M059J (cell line): ENCODE data around the gene KDF1. TPM values are rescaled to one million over a fixed set of nuclear protein-coding genes. Genes with fewer than 3 reads are reported as not detected.
A peak's percentile ranks its signal among the peaks of the same experiment; 100 is the strongest.
"Not testable (repeated sequence)": the region's sequence is repeated elsewhere in the genome, so short reads cannot be mapped to it uniquely, and the experiment has no call there.

ENCODE experiments used
- DNase-seq: peaks from one replicate; pipeline ENCODE4 v3.0.0-alpha.2; 2012; ENCODE audit warnings: low read depth
- total RNA-seq: library from RNA; depleted of rRNA; stranded (reverse); fragments of >200 nt; shearing (Covaris generic); gene quantifications from 2 replicates; pipeline ENCODE4 v1.2.3, GENCODE V29; 2014

The KDF1 gene
- total RNA-seq, 1 experiment from 2014 or later: not detected

- DNase-seq: no peak
Observed at GRCh38 chr1:26956321-26956720, 3.9 kb downstream of the KDF1 start.

- DNase-seq: no peak
Observed at GRCh38 chr1:26953374-26953773, 6.9 kb downstream of the KDF1 start.

DNA sequence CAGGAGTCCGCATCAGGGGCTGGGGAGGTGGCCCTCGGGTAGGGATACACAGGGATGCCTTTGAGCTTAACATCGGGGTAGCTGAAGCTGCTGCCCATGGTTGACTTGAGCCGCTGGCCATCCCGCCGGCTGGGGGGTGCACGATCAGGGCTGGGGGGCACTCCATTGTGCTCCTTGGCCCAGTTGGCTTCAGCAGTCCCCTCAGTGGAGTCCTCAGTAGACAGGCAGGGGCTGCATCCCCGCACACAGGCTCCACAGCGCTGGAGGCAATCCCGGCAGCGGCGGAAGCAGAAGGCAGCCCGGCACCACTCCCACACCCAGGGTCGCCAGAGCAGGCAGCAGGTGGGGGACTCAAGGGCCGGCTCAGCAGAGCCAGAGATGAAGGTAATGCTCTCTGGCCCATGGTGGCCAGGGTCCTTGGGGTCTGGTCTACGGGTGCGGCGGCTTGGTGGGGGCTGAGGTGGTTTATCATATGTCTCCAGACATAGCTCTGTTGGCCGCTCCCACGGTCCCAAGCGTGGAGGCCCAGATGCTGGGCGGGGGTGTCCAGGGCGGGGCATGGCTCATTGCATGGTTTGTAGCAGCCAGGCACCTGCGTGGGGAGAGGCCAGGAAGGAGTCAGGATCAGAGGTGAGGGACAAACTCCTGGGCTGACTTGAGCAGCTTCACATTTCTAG, 8.3 kb downstream of the KDF1 start:
- DNase-seq: no peak

DNA sequence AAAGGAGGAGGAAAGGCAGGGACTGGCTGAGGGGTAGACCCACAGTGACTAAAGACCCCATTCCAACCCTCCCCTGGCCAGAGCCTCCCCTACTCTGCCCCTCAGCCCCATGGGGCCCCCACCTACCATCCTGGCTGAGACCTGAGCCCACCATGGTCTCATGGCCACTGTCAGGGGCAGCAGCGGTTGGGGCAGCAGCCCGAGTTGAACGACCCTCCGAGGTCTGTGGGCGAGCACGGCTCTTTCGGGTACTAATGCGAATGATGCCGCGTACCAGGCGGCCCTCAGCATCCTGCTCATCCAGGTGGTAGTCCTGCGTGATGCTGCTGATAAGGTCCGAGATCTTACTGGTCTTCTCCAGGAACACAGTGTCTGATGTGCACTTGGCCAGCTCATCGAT, 9.1 kb downstream of the KDF1 start:
- no peak for DNase-seq

- no peak for DNase-seq
Observed at GRCh38 chr1:26950602-26951001, 9.7 kb downstream of the KDF1 start.

DNA sequence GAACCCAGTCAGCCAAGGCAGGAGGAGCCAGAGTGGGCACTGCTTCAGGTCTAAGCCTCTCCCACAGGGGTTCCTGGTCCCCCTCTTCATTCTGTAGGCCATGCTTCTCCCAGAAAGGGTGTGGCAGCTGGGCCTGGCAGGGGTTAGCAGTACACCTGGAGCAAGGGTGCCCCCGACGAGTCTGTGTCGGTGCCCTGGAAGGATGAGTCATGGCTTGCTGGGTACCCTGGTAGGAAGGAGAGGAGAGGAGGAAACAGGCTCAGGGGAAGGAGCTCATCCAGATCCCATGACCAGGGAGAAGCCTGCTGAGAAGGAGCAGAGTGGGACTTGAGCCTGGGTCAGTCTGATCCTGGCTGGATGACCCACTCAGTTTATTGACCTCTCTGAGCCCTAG, 10.3 kb downstream of the KDF1 start:
- peak; percentile 26 for DNase-seq

DNA sequence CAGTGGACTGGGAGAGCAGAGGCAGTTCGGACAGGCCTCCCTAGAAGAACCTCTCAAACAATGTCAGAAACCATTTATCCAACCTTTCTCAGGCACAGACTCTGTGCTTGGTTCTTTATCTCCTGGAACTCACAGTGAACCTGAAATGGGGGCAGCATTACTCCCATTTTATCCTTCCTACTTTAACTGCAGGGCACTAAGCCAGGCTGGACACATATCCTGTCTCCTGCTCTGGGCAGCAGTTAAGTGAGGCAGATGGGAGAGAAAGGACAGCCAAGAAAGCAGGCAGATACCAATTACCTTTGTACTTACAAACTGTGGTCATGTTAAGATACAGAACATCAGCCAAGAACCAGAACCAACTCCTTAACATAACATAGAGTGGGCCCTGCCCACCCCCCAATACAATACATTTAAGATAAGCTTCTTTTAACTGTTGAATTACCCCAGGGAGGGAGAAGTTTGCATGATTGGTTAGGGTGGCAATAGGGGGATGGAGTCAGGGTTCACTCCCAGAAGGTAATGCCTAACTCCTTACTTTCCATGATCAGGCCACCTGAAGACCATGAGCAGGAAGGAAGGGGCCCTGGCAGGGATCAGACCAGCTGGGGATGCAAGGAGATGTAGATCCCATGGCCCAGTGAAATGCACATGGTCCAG, 10.9 kb downstream of the KDF1 start:
- peak; percentile 37 for DNase-seq

GRCh38 chr1:26948725-26949057, 11.6 kb downstream of the KDF1 start:
- not testable (repeated sequence) for DNase-seq

GRCh38 chr1:26946270-26946669, 14.0 kb downstream of the KDF1 start:
- no peak for DNase-seq

- DNase-seq: no peak
Observed at GRCh38 chr1:26945728-26946127, 14.5 kb downstream of the KDF1 start.

DNA sequence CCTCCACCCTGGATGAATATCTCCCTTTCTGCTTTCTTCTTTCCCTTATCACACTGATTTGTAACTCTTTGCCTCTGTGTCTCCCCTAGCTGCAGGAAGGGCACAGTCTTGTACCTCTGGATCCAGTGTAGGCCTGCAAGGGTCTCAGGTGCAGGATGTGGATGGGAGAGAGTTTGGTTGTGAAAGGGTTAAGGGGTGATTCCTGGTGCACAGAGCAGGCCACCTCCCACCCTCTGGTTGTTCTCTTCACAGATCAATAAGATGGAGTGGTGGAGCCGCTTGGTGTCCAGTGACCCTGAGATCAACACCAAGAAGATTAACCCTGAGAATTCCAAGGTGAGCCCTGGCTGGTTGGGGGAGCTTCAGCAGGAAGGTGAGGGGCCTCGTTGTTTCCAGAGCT, 15.1 kb downstream of the KDF1 start:
- no peak for DNase-seq

GRCh38 chr1:26942656-26943055, 17.6 kb downstream of the KDF1 start:
- no peak for DNase-seq

DNA sequence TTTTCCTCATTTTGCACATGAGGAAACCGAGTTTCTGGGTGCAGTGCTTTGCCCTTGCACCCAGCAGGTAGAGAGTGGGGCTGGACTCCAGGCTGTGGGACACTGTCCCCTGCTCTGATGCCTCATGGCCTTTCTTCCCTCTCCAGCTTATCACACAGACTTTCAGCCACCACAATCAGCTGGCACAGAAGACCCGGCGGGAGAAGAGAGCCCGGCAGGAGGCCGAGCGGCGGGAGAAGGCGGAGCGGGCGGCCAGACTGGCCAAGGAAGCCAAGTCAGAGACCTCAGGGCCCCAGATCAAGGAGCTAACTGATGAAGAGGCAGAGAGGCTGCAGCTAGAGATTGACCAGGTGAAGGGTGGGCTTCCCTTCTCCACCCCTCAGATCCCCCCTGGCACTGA, 19.0 kb downstream of the KDF1 start:
- DNase-seq: no peak

GRCh38 chr1:26938659-26939025, 21.6 kb downstream of the KDF1 start:
- DNase-seq: no peak

DNA sequence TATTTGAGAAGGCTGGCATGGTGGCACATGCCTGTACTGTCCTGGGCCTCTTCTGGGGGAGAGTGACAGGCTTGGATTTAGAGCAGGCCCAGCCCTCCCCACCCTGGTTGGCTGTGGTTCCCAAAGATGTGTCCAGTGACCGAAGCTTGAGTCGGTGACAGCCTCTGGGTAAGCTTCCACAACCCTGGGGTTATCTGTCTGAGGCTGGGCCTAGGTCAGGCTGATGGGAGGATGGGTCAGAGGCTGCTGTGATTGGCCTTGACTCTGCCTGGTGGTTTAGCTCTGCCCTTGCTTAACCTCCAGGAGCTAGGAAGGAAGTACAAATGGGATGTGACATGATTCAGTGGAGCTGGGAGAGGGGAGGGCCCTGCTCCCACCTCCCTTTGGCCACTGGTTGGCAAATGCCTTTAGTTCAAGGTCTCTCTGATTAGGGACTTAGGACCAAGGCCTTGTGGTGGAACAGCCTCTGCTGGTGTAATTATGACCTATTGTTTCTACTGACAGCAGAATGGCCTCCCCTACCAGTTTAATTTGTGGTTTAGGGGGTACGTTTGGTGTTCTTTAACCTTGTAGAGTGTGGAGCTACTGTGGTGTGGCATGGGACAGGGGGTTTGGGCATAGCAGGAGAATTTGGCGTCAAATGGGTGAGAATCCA, 22.1 kb downstream of the KDF1 start:
- no peak for DNase-seq

- DNase-seq: no peak
Observed at GRCh38 chr1:26936823-26937222, 23.4 kb downstream of the KDF1 start.

DNA sequence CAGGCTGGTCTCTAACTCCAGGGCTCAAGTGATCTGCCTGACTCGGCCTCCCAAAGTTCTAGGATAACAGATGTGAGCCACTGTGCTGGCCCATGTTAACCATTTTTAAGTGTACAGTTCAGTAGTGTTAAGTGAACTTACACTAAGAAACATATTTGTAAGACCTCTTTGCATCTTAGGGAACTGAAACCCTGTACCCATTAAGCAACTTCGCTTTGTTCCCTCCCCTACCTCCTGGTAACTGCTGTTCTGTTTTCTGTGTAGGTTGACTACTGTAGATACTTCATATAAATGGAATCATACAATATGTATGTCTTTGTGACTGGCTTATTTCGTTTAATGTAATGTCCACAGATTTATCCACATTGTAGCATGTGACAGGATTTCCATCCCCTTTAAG, 27.7 kb downstream of the KDF1 start:
- DNase-seq: no peak

- no peak for DNase-seq
Observed at GRCh38 chr1:26923711-26924110, 36.6 kb downstream of the KDF1 start.

GRCh38 chr1:26922901-26923300, 37.4 kb downstream of the KDF1 start:
- no peak for DNase-seq

DNA sequence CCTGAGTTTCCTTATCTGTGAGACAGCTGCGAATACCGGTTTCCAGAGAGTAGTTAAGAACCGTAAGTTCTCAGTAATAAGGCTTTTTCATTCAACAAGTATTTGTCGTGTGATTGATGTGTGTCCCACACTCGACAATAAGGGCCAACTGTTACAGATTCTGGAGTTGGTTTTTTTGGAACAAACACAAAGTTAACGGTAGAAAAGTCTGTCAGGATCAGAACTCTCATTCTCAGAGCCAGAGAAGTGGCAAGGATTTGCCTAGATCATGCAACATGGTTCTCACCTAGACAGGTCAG, 37.9 kb downstream of the KDF1 start:
- no peak for DNase-seq

DNA sequence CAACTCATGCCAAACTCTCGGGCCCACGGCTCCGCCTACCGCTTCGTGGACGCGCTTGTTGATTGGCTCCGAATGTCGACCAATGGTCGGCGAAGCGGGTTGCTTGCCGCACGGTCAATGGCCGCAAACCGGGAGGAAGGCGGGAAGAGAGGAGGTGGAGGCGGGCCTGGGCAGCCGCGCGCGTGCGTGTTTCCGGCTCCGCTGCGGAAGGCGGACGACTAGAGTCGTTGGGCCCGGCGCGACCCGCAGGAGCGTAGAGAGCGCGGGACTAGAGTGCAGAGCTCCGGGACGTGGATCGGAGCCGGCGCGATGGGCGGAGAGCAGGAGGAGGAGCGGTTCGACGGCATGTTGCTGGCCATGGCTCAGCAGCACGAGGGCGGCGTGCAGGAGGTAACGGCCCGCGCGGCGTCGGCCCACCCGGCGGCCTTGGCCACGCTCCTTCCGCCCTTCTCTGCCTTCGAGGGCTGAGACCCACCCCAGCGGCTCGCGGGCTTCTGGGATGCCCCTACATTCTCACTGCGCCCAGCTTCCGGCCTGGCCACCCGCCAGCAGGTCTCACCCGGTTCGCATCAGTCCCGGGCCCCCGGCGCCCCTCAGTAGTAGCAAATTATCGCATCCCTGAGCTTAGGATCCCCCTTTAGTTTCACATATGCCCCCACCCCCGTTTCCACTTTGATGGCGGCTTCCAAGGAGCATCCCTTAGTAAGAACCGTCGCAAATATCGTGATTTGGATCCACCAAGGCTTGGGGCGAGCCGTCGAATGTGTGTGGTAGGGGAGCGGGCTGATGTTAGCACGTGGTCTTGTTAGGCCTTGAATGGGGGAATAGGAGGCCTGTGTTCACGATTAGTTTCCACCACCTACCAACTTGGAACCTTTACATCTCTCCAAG, 38.5 kb downstream of the KDF1 start, which contains the start of gene NUDC:
Gene NUDC (plus strand): TSS at position 204 of the 891 bp plus-strand sequence. CDS start 106 bp downstream, at position 310.
- DNase-seq: peak; percentile 98

DNA sequence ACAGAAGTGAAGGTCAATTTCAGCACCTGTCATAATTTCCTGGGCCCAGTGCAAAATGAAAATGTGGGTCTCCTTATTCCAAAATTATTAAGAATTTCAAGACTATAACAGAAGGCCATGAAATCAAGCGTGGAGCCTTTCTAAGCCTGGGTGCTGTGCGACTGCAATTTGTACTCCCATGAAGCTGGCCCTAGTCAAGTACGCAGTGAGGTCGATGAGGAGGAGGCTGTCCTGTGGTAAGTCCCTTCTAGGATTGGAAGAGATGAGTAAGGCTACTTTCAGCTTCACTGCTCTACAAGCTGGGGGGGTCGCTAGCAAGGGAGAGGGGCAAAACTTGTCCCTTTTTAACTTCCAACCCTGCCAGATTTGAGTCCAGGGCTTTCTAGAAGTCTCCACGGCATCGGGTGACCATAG, 39.1 kb downstream of the KDF1 start:
- no peak for DNase-seq
